HEK293T (cell line): ENCODE results near the gene FMN2.

Experiments used
- BHLHE40 ChIP-seq: fragments of 450-650 bp; IDR thresholded peaks from 2 replicates; pipeline ENCODE4 v1.6.1; 2016; ENCODE audit warnings: mild to moderate bottlenecking, moderate library complexity, borderline replicate concordance
- FOXA1 ChIP-seq: fragments of 450-650 bp; IDR thresholded peaks from 2 replicates; pipeline ENCODE4 v1.6.1; 2016; ENCODE audit warnings: mild to moderate bottlenecking
- FOXM1 ChIP-seq: fragments of 450-650 bp; IDR thresholded peaks from 2 replicates; pipeline ENCODE4 v1.6.1; 2017; ENCODE audit warnings: mild to moderate bottlenecking, borderline replicate concordance

DNA sequence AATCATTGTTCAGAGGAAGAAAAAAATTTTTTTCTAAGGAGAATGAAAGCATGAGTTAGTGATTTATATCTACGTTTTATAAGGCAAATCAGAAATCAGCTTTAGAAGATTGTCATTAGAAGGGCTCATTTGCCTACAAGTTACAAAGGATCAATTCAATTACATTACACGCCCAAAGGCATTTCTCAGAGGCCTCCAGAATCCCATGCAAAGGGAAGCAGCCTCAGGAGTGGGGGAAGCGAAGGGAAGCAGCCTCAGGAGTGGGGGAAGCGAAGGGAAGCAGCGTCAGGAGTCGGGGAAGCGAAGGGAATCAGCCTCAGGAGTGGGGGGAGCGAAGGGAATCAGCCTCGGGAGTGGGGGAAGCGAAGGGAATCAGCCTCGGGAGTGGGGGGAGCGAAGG is 314.1 kb downstream of the FMN2 start:
- TF ChIP-seq FOXA1 (no peak), BHLHE40 (no peak), FOXM1 (no peak)
